ENCODE measurements around the gene WNT3A. TPM values are rescaled to one million over a fixed set of nuclear protein-coding genes. Genes with fewer than 3 reads are reported as not detected.

WNT3A gene
- total RNA-seq, 1 experiment from 2014 or later: 1.0 TPM

- Histone ChIP-seq H3K4me1 (ENCODE audit: insufficient read depth, low read length) (peaks cover 16% of the 10 kb centered on the region), H3K79me2 (ENCODE audit: low read length) (no peaks in the 10 kb centered on the region), H3K9ac (ENCODE audit: low read length) (no peak overlapping the region), H3F3A (ENCODE audit: low read length, unreplicated experiment) (no peaks in the 10 kb centered on the region), H3K9me3 (ENCODE audit: low read length) (no peaks in the 10 kb centered on the region), H3K36me3 (ENCODE audit: low read depth, low read length) (no peaks in the 10 kb centered on the region), H3K4me2 (ENCODE audit: low read length) (no peak overlapping the region), H3K4me3 (ENCODE audit: low read length) (no peak overlapping the region), H4K20me1 (ENCODE audit: low read length) (no peaks in the 10 kb centered on the region), H3K9me2 (replicated peaks; ENCODE audit: low read length) (no peaks in the 10 kb centered on the region), H2AFZ (ENCODE audit: low read length) (no peak overlapping the region), H3K27ac (ENCODE audit: low read length) (no peak overlapping the region), H3K27me3 (ENCODE audit: low read length) (peaks cover 31% of the 10 kb centered on the region)
- CTCF ChIA-PET: no interaction called here
- POLR2A ChIA-PET (ENCODE audit: unreplicated experiment): no interaction called here
- DNase-seq: no peak
- no peak for ATAC-seq
- no peak for TF ChIP-seq EZH2 (IDR thresholded peaks at IDR 0.05; ENCODE audit: low read length, unreplicated experiment)
- no peak for TF ChIP-seq EZH2phosphoT487 (IDR thresholded peaks at IDR 0.05; ENCODE audit: borderline replicate concordance, low read length)
- TF ChIP-seq CTCF (conservative IDR thresholded peaks at IDR 0.05; ENCODE audit: low read depth, low read length): no peak
- intact Hi-C loops (cut with micrococcal nuclease): no loop called here
- no TSS peak for BruUV-seq (replicated peaks)
Measured at GRCh38 chr1:228009828-228010775, 3.3 kb downstream of the WNT3A start.

GRCh38 chr1:228010921-228011320 is 4.1 kb downstream of the WNT3A start:
- Histone ChIP-seq H3K9me3 (ENCODE audit: low read length) (no peaks in the 10 kb centered on the region), H3K27me3 (ENCODE audit: low read length) (peaks cover 23% of the 10 kb centered on the region), H3K79me2 (ENCODE audit: low read length) (no peaks in the 10 kb centered on the region), H3K4me1 (ENCODE audit: insufficient read depth, low read length) (peaks cover 20% of the 10 kb centered on the region), H3K4me3 (ENCODE audit: low read length) (no peak overlapping the region), H3K27ac (ENCODE audit: low read length) (no peak overlapping the region), H3F3A (ENCODE audit: low read length, unreplicated experiment) (no peaks in the 10 kb centered on the region), H3K36me3 (ENCODE audit: low read depth, low read length) (no peaks in the 10 kb centered on the region), H3K9me2 (replicated peaks; ENCODE audit: low read length) (no peaks in the 10 kb centered on the region), H3K4me2 (ENCODE audit: low read length) (no peak overlapping the region), H2AFZ (ENCODE audit: low read length) (no peak overlapping the region), H3K9ac (ENCODE audit: low read length) (no peak overlapping the region), H4K20me1 (ENCODE audit: low read length) (no peaks in the 10 kb centered on the region)
- intact Hi-C loops (cut with micrococcal nuclease): no loop called here
- ChIA-PET CTCF (no interaction called here), POLR2A (ENCODE audit: unreplicated experiment) (no interaction called here)
- TF ChIP-seq EZH2phosphoT487 (IDR thresholded peaks at IDR 0.05; ENCODE audit: borderline replicate concordance, low read length): no peak
- TF ChIP-seq EZH2 (IDR thresholded peaks at IDR 0.05; ENCODE audit: low read length, unreplicated experiment): no peak
- TF ChIP-seq CTCF (conservative IDR thresholded peaks at IDR 0.05; ENCODE audit: low read depth, low read length): no peak
- no TSS peak for BruUV-seq (replicated peaks)
- ATAC-seq (no peak), DNase-seq (no peak)

GRCh38 chr1:228011721-228012311 is 5.0 kb downstream of the WNT3A start:
- no peaks in the 10 kb centered on the region for H3K79me2 ChIP-seq (ENCODE audit: low read length)
- no peak overlapping the region for H3K4me2 ChIP-seq (ENCODE audit: low read length)
- H2AFZ ChIP-seq (ENCODE audit: low read length): no peak overlapping the region
- H3K27me3 ChIP-seq (ENCODE audit: low read length): peaks cover 16% of the 10 kb centered on the region
- no peak for TF ChIP-seq EZH2 (IDR thresholded peaks at IDR 0.05; ENCODE audit: low read length, unreplicated experiment)
- TF ChIP-seq EZH2phosphoT487 (IDR thresholded peaks at IDR 0.05; ENCODE audit: borderline replicate concordance, low read length): no peak
- no peak for TF ChIP-seq CTCF (conservative IDR thresholded peaks at IDR 0.05; ENCODE audit: low read depth, low read length)
- H3K36me3 ChIP-seq (ENCODE audit: low read depth, low read length): no peaks in the 10 kb centered on the region
- ChIA-PET POLR2A (ENCODE audit: unreplicated experiment) (no interaction called here), CTCF (no interaction called here)
- no peak overlapping the region for H3K27ac ChIP-seq (ENCODE audit: low read length)
- no peak overlapping the region for H3K4me3 ChIP-seq (ENCODE audit: low read length)
- DNase-seq: no peak
- ATAC-seq: no peak
- peaks cover 20% of the 10 kb centered on the region for H3K4me1 ChIP-seq (ENCODE audit: insufficient read depth, low read length)
- no TSS peak for BruUV-seq (replicated peaks)
- no peaks in the 10 kb centered on the region for H3K9me3 ChIP-seq (ENCODE audit: low read length)
- H4K20me1 ChIP-seq (ENCODE audit: low read length): no peaks in the 10 kb centered on the region
- no peak overlapping the region for H3K9ac ChIP-seq (ENCODE audit: low read length)
- H3F3A ChIP-seq (ENCODE audit: low read length, unreplicated experiment): no peaks in the 10 kb centered on the region
- intact Hi-C loops (cut with micrococcal nuclease): no loop called here
- H3K9me2 ChIP-seq (replicated peaks; ENCODE audit: low read length): no peaks in the 10 kb centered on the region

Measured in PC-3 (cell line).